Measurements from ENCODE around the gene BCAM.
A peak's percentile ranks its signal among the peaks of the same experiment; 100 is the strongest.
"Not testable (repeated sequence)": the region's sequence is repeated elsewhere in the genome, so short reads cannot be mapped to it uniquely, and the experiment has no call there.

The BCAM gene

GRCh38 chr19:44848812-44849447 lies 40.0 kb downstream of the BCAM start:
- DNase-seq (ENCODE audit: low spot score), result peak; percentile 21

DNA sequence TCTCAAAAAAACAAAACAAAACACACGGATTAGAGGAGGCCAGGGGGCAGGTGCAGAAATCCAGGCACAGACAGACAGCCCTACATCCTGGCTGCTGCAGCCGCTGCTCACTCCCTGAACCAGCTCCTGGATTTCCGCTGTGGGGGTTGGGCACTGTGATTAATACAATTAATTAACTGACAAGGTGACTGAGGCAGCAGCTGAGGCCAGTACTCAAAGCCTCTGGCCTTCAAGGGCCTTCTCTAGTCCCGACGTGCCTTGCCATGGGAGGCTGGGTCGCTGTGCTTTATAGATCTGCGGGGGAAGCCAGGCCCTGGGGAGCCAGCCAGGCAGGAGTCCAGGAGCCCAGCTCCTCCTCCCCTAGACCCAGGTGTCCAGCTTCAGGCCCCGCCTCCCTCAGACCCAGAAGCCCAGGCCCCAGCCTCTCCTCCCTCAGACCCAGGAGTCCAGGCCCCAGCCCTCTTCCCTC lies 41.8 kb downstream of the BCAM start:
- DNase-seq (ENCODE audit: low spot score), result no peak

- DNase-seq (ENCODE audit: low spot score), result no peak
Observed at GRCh38 chr19:44851427-44851826, 42.5 kb downstream of the BCAM start.

DNA sequence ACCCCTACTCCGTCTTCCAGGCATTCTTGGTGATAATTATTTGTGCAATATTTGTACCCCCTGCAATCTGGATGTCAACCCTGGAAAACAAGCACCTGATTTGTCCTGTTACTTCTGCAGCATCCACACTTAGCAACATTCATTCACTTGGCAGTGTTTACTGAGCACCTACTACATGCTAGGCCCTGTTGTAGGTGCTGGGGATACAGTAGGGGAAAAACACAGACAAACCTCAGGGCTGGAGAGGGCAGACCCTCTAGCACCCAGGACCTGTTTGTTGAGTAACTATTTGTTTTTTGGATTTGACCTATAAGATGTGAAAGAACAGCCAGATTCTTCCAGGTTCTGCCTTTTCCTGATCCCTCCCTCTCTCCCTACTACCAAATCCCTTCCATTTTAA lies 46.7 kb downstream of the BCAM start:
- DNase-seq (ENCODE audit: low spot score), result no peak

GRCh38 chr19:44856421-44857083 lies 47.6 kb downstream of the BCAM start:
- DNase-seq (ENCODE audit: low spot score), result no peak

DNA sequence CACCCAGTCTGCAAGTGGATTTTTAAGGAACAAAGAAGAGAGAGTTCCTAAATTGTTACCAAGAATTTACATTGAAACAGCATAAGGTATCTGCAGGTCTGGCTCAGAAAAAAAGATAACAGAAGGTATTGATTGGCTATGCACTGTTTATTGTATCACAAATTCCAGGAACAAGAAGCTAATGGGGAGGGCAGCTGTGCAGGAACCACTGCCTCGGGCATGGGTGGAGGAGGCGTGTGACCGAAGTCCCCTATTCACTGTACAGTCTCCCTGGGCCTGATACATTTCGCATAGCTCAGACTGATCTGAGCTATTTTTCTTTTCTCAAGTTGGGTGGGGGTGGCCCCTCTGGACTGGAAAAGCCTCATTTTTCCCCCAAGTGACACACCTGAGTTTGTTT lies 48.9 kb downstream of the BCAM start:
- DNase-seq (ENCODE audit: low spot score), result no peak

DNA sequence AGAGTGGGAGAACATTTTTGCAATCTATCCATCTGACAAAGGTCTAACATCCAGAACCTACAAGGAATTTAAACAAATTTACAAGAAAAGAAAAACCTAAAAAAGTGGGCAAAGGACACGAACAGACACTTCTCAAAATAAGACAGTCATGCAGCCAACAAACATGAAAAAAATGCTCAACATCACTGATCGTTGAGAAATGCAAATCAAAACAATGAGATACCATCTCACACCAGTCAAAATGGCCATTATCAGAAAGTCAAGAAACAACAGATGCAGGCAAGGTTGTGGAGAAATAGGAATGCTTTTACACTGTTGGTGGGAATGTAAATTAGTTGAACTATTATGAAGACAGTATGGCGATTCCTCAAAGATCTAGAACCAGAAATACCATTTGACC lies 52.7 kb downstream of the BCAM start:
- DNase-seq (ENCODE audit: low spot score), result not testable (repeated sequence)

- DNase-seq (ENCODE audit: low spot score), result no peak
Observed at GRCh38 chr19:44863990-44864389, 55.1 kb downstream of the BCAM start.

- DNase-seq (ENCODE audit: low spot score), result no peak
Observed at GRCh38 chr19:44865196-44865767, 56.4 kb downstream of the BCAM start.

DNA sequence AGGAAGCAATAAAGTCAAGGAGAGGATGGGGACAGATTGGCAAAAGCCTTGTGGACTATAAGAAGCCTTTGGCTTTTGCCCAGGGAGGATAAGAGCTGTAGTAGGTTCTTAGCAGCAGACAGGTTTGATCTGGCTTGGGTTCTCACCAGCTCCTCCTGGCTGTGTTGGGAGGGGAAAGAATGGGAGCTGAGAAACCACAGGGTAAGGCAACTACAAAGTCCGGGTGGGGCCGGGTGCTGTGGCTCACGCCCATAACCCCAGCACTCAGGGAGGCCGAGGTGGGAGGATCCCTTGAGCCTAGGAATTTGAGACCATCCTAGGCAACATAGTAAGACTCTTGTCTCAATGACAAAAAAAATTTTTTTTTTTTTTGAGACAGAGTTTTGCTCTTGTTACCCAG lies 57.8 kb downstream of the BCAM start:
- DNase-seq (ENCODE audit: low spot score), result no peak

- DNase-seq (ENCODE audit: low spot score), result no peak
Observed at GRCh38 chr19:44867578-44867977, 58.7 kb downstream of the BCAM start.

GRCh38 chr19:44869733-44870470 lies 61.0 kb downstream of the BCAM start:
- peak; percentile 39 for DNase-seq (ENCODE audit: low spot score)

Measured in GM03348 (cell line).